Measurements from ENCODE around the gene SOX8.
A peak's percentile ranks its signal among the peaks of the same experiment; 100 is the strongest.

The SOX8 gene

GRCh38 chr16:1030473-1030901 lies 48.9 kb downstream of the SOX8 start (continued):
- TF ChIP-seq, protein P1, sequence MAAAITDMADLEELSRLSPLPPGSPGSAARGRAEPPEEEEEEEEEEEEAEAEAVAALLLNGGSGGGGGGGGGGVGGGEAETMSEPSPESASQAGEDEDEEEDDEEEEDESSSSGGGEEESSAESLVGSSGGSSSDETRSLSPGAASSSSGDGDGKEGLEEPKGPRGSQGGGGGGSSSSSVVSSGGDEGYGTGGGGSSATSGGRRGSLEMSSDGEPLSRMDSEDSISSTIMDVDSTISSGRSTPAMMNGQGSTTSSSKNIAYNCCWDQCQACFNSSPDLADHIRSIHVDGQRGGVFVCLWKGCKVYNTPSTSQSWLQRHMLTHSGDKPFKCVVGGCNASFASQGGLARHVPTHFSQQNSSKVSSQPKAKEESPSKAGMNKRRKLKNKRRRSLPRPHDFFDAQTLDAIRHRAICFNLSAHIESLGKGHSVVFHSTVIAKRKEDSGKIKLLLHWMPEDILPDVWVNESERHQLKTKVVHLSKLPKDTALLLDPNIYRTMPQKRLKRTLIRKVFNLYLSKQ (tag by site-specific recombination; IDR thresholded peaks at IDR 0.05; ENCODE audit: borderline replicate concordance), result no peak
- TF ChIP-seq YY1 (tag by site-specific recombination; IDR thresholded peaks at IDR 0.05), result no peak
- no peak for TF ChIP-seq HOXA7 (CRISPR knock-in tag; IDR thresholded peaks at IDR 0.05; ENCODE audit: borderline replicate concordance)
- no peak for TF ChIP-seq ZNF549 (tag by site-specific recombination; IDR thresholded peaks at IDR 0.05)
- TF ChIP-seq PRDM2 (tag by site-specific recombination; IDR thresholded peaks at IDR 0.05; ENCODE audit: borderline replicate concordance), result no peak
- TF ChIP-seq GLIS1 (tag by site-specific recombination; IDR thresholded peaks at IDR 0.05), result peak; percentile 91
- TF ChIP-seq, protein P2, sequence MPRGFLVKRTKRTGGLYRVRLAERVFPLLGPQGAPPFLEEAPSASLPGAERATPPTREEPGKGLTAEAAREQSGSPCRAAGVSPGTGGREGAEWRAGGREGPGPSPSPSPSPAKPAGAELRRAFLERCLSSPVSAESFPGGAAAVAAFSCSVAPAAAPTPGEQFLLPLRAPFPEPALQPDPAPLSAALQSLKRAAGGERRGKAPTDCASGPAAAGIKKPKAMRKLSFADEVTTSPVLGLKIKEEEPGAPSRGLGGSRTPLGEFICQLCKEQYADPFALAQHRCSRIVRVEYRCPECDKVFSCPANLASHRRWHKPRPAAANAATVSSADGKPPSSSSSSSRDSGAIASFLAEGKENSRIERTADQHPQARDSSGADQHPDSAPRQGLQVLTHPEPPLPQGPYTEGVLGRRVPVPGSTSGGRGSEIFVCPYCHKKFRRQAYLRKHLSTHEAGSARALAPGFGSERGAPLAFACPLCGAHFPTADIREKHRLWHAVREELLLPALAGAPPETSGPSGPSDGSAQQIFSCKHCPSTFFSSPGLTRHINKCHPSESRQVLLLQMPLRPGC (tag by site-specific recombination; IDR thresholded peaks at IDR 0.05), result no peak
- no peak for TF ChIP-seq ZNF24 (tag by site-specific recombination; IDR thresholded peaks at IDR 0.05)
- TF ChIP-seq ZFHX2 (tag by site-specific recombination; conservative IDR thresholded peaks at IDR 0.05), result 0 out of 2 replicates have a peak, but pooled peaks have one; percentile 12
- TF ChIP-seq ZNF747 (tag by site-specific recombination; IDR thresholded peaks at IDR 0.05), result no peak
- no peak for TF ChIP-seq ZNF580 (tag by site-specific recombination; IDR thresholded peaks at IDR 0.05)
- TF ChIP-seq ZSCAN30 (tag by site-specific recombination; IDR thresholded peaks at IDR 0.05), result no peak
- TF ChIP-seq ZNF221 (tag by site-specific recombination; IDR thresholded peaks at IDR 0.05; ENCODE audit: borderline replicate concordance), result no peak
- no peak for TF ChIP-seq ZNF544 (tag by site-specific recombination; IDR thresholded peaks at IDR 0.05)
- TF ChIP-seq ZNF354C (tag by site-specific recombination; IDR thresholded peaks at IDR 0.05; ENCODE audit: borderline replicate concordance, low read depth), result no peak

DNA sequence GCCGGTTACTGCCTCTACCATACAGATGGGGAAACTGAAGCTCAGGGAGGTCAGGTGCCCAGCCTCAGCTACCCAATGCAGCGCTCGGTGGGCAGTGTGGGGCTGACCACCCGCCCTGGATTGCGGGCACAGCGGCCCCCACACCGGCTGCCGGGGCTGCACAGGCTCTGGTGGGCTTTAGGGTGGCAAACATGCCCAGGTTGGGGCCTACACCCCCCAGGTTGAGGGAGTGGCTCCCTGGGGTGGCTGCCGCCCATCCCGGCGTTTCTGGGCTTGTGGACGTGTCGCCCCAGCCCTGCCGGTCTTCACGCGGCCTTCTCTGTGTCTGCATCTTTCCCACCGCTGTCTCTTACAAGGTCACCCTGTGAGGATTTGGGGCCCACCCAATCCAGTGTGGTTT lies 50.1 kb downstream of the SOX8 start:
- POLR2A ChIA-PET, result no interaction called here
- H3K4me3 ChIP-seq (ENCODE audit: low read depth, low read length), result no peak overlapping the region
- H3K27ac ChIP-seq (ENCODE audit: extremely low read depth, low read depth, low read length), result no peak overlapping the region
- CTCF ChIA-PET, result no interaction called here
- H3K9me3 ChIP-seq (ENCODE audit: control insufficient read depth, insufficient read depth, low read depth, low read length), result no peaks in the 10 kb centered on the region
- no peaks in the 10 kb centered on the region for H3K36me3 ChIP-seq (ENCODE audit: control insufficient read depth in 2 of 2, insufficient read depth in 1 of 2, low read length in 2 of 2)
- no peaks in the 10 kb centered on the region for H3K4me1 ChIP-seq (ENCODE audit: control insufficient read depth, insufficient read depth, low read length)
- TF ChIP-seq, protein P2 (tag by site-specific recombination; IDR thresholded peaks at IDR 0.05), result no peak
- TF ChIP-seq ZNF677 (tag by site-specific recombination; IDR thresholded peaks at IDR 0.05) (no peak), ZNF114 (tag by site-specific recombination; IDR thresholded peaks at IDR 0.05) (no peak), ZNF391 (tag by site-specific recombination; IDR thresholded peaks at IDR 0.05; ENCODE audit: borderline replicate concordance, low read depth) (no peak), ZNF514 (tag by site-specific recombination; IDR thresholded peaks at IDR 0.05) (no peak), ZNF837 (tag by site-specific recombination; IDR thresholded peaks at IDR 0.05) (no peak), BCL11A (tag by site-specific recombination; IDR thresholded peaks at IDR 0.05; ENCODE audit: low read depth) (no peak)

All from HEK293 (cell line).